ENCODE data around the gene BEND3. TPM values are rescaled to one million over a fixed set of nuclear protein-coding genes. Genes with fewer than 3 reads are reported as not detected.
A peak's percentile ranks its signal among the peaks of the same experiment; 100 is the strongest.
"Not testable (repeated sequence)": the region's sequence is repeated elsewhere in the genome, so short reads cannot be mapped to it uniquely, and the experiment has no call there.

BEND3 gene
- total RNA-seq = under 1 TPM; 0.82 to 0.92 TPM
- polyA plus RNA-seq (2013, experiment 1 of 2) = 0.51 TPM
- polyA plus RNA-seq (2013, experiment 2 of 2) = 0.57 TPM
- total RNA-seq = 1.0 to 117 (median 5.6) reads per million in 172 experiments

DNA sequence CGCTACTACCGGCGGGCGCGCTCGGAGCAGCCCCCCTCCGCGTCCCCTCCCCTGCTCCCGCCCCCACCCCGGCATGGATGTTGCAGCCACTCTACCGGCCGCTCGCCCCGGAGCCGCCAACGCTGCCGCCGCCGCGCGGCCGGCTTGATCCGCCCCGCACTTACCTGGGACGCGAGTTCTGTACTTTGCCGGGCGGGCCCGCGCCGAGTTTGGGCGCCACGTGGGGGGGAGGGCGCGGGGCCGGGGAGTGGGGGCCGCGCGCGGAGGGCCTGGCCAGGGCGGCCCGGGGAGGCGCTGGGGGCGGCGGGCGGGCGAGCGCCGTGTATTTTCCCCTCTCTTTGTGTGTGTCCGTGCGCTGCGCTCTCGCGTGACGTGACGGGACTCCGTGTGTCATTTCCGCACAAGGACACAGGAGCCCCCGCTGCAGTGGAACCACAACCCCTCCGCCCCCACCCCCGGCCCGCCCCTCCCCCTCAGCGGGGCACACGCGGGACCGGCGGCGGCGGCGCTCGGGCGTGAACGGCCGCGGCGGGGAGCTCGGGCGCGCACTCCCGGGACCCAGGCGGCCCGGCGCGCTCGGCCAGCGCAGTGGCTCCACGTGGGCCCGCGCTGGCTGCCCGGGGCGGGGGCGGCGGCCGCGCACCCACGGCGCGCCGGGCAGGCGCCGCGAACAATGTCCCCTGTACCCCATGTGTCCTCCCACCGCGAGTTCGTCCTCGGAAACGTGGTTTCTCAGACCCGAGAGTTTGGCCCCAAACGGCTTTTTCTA lies at the start of gene BEND3:
TSS of gene BEND3 (minus strand) at position 590 of the 769 bp plus-strand sequence. CDS start 16,230 bp downstream, outside the sequence.
- H3K27ac Mint-ChIP-seq = no peak within 1 kb of the TSS
- Histone ChIP-seq H3K36me3 (ENCODE audit: insufficient read depth, low read length) (no peaks in the 10 kb centered on the region), H3K4me1 (ENCODE audit: insufficient read depth, low read length) (peaks cover 21% of the 10 kb centered on the region), H3K27me3 (ENCODE audit: control insufficient read depth in 1 of 2, insufficient read depth in 2 of 2, low read length in 2 of 2) (peaks cover 0 to 4% of the 10 kb centered on the region in 2 experiments), H3K27ac (ENCODE audit: low read depth in 1 of 2, low read length in 2 of 2) (no peak within 1 kb of the TSS), H3K9me3 (ENCODE audit: control insufficient read depth in 1 of 2, insufficient read depth in 1 of 2, low read length in 2 of 2) (no peaks in the 10 kb centered on the region), H3K4me3 (ENCODE audit: low read length) (peak within 1 kb of the TSS; percentile 53)
- intact Hi-C loops (cut with DNase I, micrococcal nuclease) = loop anchor here (1.0 to 10.0 kb wide), 9 partner anchors 87 to 1980 kb away; partner anchors contain the start of genes MTRES1 (in 2 of the 2), CEP57L1 (in 1 of the 2), PDSS2 (in 1 of the 2) and SEC63 (in 1 of the 2)
- no peak for TF ChIP-seq CTCF (IDR thresholded peaks at IDR 0.05)
- H3K4me3 Mint-ChIP-seq = peak within 1 kb of the TSS; percentile 89
- ChIA-PET CTCF (interaction anchor here (1.1 to 1.3 kb wide), 2 partner anchors 87 to 88 kb away, joined by 3 read pairs; partner anchors contain the start of gene MTRES1), POLR2A (interaction anchor here (0.6 to 1.4 kb wide), 4 partner anchors 87 to 1146 kb away, joined by 3 to 5 read pairs (median 4); partner anchors contain the start of gene PDSS2)
- ATAC-seq (ENCODE audit: poor library complexity) = peak; percentile 25
- H3K27me3 Mint-ChIP-seq = no peaks in the 10 kb centered on the region
- peak in 13 of 14 experiments; percentile 5 to 79 (median 36) for DNase-seq
- H3K4me1 Mint-ChIP-seq (ENCODE audit: low read depth) = peaks cover 18% of the 10 kb centered on the region
- no peaks in the 10 kb centered on the region for H3K36me3 Mint-ChIP-seq (ENCODE audit: low read depth)
- H3K9me3 Mint-ChIP-seq = no peaks in the 10 kb centered on the region

- H3K9me3 Mint-ChIP-seq, H3K27me3 Mint-ChIP-seq, POLR2A ChIA-PET: not testable (repeated sequence)
Observed at GRCh38 chr6:107164299-107164698, 49.0 kb upstream of the BEND3 start.

DNA sequence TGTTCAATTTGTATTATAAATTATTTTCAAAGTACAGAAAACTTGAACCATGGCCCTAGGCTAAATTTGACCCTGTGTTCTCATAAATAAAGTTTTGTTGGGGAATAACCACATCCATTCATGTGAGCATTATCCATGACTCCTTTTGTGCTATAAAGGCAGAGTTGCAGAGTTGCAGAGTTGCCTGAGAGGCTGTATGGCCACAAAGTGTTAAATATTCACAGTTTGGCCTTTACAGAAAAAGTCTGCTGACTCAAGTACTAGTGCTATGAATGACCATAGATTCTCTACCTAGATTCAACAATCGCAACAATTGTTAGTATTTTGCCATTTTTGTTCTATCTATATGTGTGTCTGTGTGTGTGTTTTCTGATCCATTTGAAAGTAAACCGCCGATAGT lies 46.2 kb upstream of the BEND3 start:
- H3K27ac Mint-ChIP-seq = no peak overlapping the region
- no peak for DNase-seq
- CTCF ChIA-PET = no interaction called here
- Histone ChIP-seq H3K27me3 (ENCODE audit: control insufficient read depth in 1 of 2, insufficient read depth in 2 of 2, low read length in 2 of 2) (no peaks in the 10 kb centered on the region), H3K27ac (ENCODE audit: low read depth in 1 of 2, low read length in 2 of 2) (no peak overlapping the region), H3K9me3 (ENCODE audit: control insufficient read depth in 1 of 2, insufficient read depth in 1 of 2, low read length in 2 of 2) (no peaks in the 10 kb centered on the region), H3K4me3 (ENCODE audit: low read length) (no peak overlapping the region), H3K36me3 (ENCODE audit: insufficient read depth, low read length) (no peaks in the 10 kb centered on the region), H3K4me1 (ENCODE audit: insufficient read depth, low read length) (no peaks in the 10 kb centered on the region)
- H3K4me3 Mint-ChIP-seq = no peak overlapping the region
- H3K36me3 Mint-ChIP-seq (ENCODE audit: low read depth) = no peaks in the 10 kb centered on the region
- no peak for ATAC-seq (ENCODE audit: poor library complexity)
- H3K27me3 Mint-ChIP-seq = no peaks in the 10 kb centered on the region
- H3K4me1 Mint-ChIP-seq (ENCODE audit: low read depth) = no peaks in the 10 kb centered on the region
- TF ChIP-seq CTCF (IDR thresholded peaks at IDR 0.05) = no peak
- intact Hi-C loops (cut with DNase I, micrococcal nuclease) = no loop called here
- no peaks in the 10 kb centered on the region for H3K9me3 Mint-ChIP-seq
- POLR2A ChIA-PET = no interaction called here

More at GRCh38 chr6:107164299-107164698, 49.0 kb upstream of the BEND3 start:
- intact Hi-C loops (cut with DNase I, micrococcal nuclease); H3K4me3 Mint-ChIP-seq; CTCF ChIA-PET; H3K36me3 Mint-ChIP-seq (ENCODE audit: low read depth); H3K27ac ChIP-seq (ENCODE audit: low read depth in 1 of 2, low read length in 2 of 2); H3K4me1 ChIP-seq (ENCODE audit: insufficient read depth, low read length); H3K9me3 ChIP-seq (ENCODE audit: control insufficient read depth in 1 of 2, insufficient read depth in 1 of 2, low read length in 2 of 2); ATAC-seq (ENCODE audit: poor library complexity); H3K27me3 ChIP-seq (ENCODE audit: control insufficient read depth in 1 of 2, insufficient read depth in 2 of 2, low read length in 2 of 2); H3K4me3 ChIP-seq (ENCODE audit: low read length); DNase-seq; H3K36me3 ChIP-seq (ENCODE audit: insufficient read depth, low read length); H3K27ac Mint-ChIP-seq; H3K4me1 Mint-ChIP-seq (ENCODE audit: low read depth): not testable (repeated sequence)

Data from CD4-positive, alpha-beta T cell (primary cell).